HG03097 (cell line): Measurements from ENCODE around the gene CLCN3.
A peak's percentile ranks its signal among the peaks of the same experiment; 100 is the strongest.
"Not testable (repeated sequence)": the region's sequence is repeated elsewhere in the genome, so short reads cannot be mapped to it uniquely, and the experiment has no call there.

Experiments
- ATAC-seq: cut with Tn5 transposase; IDR thresholded peaks from one replicate; pipeline ENCODE4 v1.9.1; 2021; ENCODE audit not compliant: unreplicated experiment, low FRiP score

The CLCN3 gene

DNA sequence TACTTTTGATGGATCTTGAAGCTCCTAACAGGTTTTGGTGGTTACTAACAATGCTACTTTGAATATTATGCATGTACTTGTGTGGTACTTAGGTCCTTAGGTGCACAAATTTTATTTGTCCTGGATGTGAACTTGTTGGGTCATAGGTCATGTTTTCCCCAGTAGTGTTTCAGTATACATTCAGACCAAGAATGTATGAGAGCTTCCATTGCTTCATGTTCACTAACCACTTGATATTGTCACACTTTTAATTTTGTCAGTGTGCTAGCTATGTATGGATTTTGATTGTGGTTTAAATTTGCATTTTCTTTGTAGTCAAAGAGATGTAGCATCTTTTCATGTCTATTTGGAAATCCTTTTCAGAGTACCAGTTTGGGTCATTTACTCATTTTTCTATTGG, 32.2 kb downstream of the CLCN3 start:
- no peak for ATAC-seq

DNA sequence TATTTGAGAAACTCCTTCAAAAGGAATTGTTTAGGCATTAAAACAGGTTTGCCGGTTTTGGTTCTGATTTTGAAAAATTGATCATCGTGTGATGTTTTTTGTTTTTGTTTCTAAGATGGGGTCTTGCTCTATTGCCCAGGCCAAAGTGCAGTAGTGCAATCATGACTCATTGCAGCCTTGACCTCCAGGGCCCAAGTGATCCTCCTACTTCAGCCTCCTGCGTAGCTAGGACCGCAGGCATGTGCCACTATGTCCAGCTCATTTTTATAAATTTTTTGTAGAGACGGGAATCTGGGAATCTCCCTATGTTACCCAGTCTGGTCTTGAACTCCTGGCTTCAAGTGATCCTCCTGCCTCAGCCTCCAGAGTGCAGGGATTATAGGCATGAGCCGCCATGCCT, 35.0 kb downstream of the CLCN3 start:
- no peak for ATAC-seq

DNA sequence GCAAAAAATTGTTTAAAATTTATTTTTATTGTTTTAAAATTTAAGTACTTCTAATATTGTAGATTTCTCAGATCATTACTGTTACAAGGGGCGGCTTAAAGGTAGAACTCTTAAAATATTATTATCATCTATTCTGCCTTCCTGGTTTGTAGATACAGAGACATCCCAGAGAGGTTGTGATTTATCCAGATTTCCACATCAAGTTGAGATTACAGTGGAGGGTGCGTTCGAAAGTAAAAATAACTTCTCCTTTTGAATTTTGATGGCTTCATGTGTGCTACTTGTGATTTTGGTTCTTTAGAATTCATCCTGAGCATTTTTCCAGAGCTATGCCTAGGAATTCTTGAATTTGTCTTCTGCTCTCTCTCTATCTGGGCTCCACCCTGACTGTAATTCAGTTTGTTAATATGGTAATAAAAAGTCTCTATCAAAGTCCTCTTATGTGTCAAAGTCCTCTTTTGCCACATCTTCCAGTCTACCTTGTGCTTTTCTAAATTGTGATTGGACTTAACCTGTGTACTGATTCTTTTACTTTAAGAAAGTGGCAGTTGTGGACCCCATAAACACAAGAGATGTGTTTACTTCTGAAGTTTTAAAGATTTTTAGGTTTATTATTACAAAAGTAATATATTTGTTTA, 37.2 kb downstream of the CLCN3 start:
- no peak for ATAC-seq

DNA sequence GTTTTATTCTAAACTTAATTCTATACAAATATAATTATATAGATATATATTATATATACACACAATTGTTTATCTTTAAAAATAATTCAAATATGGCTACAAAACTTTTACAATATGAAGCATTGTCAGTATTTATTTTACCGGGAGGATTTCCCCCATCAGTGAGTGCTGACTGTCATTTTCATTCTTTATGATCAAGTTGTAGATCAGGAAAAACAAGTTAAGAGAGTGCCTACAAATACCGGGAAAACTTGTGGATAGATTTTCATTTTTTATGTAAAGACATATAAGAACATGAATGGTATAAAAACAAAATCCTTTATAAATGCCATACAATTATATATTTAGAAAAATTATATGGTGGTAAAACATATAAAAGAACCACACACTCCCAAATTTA, 37.8 kb downstream of the CLCN3 start:
- no peak for ATAC-seq

DNA sequence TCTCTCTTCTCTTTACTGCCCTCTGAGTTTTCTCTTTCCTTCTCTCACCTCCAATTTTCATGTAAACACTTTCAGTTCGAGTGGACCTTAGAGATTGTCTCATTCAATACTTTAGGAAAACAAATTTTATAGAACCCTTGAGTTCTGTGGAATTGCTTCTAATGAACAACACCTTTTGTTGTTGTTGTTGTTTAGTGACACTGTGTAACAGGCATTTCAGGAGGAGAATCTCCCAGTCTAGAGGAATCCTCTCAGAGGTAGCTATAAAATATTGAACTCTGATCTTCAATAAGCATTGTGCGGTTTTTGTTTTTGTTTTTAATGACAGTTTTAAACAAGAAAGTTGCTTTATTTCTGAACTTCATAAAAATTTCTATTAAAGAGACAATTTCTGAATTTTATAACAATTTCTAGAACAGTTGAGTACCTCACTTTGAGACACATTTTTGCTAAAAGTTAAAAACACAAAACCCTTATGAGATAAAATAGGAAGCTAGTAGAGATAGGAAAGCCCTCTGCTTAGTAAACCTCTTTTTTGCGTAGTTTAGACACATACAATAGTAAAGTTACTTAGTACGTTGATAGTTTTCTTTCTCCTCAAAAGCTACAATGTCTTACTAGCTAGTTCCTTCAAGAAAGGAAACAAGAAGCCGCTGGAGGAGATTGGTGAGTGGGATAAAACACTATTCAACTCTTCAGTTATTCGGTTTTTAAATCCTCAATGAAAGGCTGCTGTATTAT, 38.8 kb downstream of the CLCN3 start:
- ATAC-seq = no peak

DNA sequence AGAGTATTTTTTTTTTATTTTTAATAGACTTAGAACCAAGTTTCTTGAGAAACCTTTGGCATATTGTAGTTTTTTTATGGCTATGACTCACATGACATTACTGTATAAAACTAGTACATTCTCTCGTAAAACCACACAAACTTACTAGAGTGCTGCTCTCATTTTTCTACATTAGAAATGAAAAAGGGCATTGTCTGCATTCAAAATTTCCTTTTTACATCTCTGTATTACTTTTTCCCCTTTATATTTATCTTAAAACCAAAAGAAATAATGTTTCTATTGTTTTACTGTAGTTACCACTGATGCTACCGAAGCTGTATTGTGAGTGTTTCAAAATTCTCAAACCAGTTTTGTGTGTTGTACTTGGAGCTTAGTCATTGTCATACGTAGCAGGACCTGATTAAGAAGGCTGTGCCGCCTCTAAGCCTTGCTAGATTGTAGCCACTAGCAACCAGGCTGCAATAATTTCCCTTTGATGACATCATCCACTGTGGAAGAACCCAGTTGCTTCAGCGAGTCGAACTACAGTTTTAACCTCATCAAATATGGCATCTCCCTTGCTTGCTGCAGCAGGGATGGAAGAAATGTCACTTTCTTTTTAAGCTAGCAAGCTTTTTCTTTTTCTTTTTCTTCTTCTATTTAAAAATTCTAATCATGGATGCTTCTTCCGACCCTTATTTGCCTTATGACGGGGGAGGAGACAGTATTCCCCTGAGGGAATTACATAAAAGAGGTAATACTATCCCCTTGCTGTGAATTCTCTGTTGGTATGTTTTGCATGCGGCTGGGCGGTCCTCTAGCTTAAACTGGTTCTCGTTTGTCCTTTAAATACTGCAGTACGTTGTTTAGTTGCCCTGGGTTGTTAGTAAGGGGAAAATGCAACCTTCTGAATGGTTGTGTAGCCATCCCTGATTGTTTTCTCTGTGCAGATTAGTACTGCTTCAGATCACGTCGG, 39.6 kb downstream of the CLCN3 start:
- ATAC-seq = peak; percentile 93

DNA sequence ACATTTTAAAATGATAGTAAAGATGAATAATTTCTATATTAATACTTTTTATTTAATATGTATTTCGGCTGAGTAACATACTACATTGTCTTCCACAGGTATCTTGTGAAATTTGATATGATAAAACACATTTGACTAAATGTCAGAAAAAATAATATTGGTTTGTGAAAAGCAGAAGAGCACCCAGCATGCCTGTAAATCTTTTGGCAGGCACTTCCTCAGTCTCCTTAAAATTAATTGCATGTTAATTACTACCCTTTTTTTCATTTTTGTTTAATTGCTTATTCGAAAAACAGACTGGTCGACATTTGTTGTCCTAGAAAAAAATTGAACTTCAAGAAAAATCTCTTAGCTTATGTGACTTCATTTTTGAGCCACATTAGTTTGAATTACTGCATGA, 40.6 kb downstream of the CLCN3 start:
- ATAC-seq = no peak

DNA sequence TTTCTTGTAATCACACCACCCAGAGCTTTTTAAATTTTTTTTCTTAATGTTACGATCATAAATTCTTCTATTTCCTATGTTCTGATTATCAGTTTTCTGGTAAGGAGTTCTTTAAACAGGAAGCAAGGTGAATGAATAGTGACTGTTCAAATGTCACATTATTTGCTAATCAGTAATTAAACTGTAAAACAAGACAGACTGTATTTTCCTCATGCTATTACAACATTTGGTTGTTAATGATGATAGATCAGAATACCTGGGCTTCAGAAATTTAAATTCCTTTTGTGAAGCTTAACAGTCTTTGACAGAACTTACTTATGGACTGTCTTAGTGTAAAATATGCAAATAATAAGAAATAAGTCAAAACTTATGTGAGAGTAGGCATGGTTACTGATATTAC, 41.4 kb downstream of the CLCN3 start:
- ATAC-seq = no peak

DNA sequence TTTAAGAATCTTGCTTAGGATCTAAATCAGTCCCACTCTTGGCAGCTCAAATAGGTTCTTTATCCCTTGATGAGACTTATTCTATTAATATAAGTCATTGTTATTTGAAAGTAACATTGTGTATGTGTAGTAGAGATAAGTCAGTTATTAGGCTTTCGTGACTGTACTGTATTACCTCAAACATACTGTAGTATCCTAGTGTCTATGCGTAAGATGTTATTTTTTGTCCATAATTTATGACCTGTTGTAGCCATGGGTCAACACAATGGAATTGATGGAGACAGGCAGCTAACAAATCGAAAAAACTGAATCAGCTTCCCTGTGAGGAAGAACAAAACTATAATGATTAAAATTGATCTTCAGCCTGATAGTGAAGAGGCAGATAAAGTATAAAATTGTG, 41.8 kb downstream of the CLCN3 start:
- ATAC-seq = no peak

DNA sequence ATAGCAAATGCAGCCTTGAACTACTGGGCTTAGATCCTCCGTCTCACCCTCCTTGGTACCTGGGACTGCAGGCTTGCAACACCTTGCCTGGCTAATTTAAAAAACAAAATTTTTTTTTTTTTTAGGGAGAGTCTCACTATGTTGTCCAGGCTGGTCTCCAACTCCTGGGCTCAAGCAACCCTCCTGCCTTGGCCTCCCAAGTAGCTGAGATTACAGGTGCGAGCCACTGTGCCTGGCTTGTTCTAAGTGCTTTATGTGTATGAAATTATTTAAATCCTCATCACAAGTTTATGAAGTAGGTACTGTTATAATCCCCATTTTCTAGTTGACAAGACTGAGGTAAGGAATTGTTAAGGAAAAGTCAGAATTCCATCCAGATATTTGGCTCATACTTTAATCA, 43.0 kb downstream of the CLCN3 start:
- ATAC-seq = no peak

DNA sequence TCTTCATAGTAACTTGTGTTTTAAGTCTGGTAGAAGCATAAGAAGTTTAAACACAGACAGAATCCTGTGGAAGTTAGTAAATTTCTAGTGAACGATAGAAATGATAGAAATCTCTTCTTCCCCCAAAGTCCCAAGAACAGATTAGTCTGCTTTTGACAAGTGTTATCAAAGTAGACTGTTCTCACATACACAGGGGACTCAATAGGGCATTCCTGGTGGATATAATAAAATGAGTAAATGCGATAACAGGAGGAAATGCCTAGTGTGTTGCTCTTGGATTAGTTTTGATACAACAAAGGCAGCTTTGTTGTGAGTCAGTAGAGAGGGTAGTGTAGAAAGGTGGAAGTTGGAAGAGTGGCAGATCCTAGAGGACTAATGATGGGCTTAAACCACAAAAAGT, 43.5 kb downstream of the CLCN3 start:
- no peak for ATAC-seq

DNA sequence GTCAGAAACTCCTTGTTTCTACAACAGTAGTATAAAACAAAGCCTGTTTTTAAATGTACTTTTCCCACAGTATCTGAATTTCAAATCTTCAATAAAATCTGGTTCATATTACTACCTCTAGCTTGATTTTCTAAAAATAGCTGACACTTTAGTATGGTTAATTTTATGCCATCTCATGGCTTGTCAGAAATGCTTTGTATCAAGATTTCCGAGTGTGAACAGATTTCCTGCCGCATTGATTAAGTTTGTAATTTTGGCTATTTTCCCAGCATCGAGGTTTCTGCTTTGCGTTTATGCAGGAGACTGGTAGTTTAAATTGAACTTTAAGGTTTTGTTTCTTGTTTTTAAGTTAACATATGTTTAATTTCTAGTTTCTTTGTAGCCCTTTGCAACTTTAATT, 44.2 kb downstream of the CLCN3 start:
- ATAC-seq = no peak

DNA sequence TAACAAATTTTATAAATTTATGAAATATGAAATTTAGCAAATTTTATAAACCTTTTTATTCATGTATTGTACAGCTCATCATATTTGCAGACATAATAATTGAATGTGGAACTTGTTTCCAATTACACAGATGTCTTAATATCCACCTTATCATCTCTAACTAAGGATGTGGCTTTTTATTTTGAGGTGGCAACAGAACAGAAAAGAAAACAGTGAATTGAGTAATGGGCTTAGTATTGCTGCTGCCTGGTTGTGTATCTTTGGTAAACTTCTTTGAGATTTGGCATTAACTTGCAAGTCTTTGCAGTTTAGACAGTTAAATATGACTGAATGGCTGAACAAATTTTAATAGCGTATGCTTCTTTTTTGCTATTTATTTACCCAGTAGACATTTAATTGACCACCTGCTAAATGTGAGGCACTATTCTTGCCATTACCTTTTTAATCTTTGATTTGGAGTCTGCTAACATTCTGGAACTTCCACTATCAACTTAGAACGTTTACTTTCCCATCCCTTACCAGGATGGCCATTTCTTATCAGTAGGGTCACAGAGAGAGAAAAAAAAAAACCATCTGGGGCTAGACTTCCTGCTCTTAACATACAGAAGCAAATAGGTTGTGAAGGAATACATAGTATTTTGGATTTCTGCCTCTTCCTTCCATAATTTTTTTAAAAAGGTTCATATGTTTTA, 44.8 kb downstream of the CLCN3 start:
- ATAC-seq = no peak

DNA sequence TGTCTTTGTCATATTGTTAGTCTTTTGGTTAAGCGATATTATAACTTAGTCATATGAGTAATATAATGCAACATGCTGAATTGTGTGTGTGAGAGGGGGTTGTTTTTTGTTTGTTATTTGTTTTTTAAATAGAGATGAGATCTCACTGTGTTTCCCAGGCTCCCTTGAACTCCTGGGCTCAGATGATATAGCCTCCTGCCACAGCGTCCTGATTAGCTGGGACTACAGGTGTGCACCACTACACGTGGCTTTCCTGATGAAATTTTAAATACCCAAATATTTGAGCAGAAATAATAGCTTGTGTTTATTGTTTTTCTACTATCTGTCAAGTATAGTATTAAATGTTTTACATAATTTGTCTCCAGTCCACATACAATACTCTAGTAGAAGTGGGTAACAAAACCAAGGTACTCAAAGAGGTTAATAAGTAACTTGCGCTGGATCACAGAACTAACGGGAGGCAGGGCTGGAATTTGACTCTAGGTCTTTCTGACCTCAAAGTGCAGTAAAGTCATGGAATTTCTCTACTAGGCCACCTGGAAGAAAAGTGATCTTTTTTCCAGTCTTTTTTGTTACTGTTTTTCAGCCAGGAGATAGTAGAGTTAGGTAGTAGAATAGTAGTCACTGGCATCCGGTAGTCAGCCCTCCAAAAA, 47.8 kb downstream of the CLCN3 start:
- no peak for ATAC-seq

DNA sequence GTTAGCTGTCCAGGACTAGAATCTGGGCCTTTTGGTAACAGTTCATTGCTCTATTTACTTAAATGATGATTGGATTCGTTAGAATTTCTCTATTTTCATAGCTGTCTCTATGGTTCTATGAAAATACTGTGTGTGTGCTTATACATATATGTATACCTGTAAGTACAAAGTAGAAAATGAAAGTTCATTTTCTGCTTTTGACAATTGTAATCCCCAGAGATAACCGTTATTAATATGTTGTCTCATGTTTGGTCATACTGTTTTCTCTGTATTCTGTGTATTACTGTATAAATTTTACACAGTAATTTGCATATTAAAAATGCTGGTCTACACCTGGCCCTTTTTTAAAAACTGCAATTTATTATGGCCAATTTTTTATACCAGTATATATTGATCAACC, 55.4 kb downstream of the CLCN3 start:
- no peak for ATAC-seq

DNA sequence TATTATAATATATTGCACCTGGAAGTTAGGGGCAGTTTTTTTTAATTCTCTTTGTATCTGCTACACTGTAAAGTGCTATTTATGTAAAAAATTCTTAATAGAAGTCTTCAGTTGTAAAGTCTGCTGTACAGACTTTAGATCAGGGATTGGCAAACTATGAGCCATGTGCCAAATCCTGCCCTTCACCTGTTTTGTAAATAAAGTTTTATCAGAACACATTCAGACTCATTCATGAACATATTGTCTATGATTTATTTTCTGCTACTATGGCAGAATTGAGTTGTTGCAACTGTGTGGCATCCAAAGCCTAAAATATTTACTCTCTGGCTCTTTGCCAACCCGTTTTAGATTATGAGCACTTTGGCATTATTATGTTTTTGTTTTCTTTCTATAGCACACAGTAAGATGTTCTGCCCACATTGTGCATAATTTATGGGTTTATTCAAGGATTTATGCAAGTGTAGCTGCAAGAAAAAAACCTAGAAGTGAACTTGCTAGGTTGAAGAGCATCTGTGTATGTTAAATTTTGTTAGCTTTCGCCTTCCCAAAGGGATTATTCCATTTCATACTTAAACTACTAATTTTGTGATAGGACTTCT, 56.9 kb downstream of the CLCN3 start:
- no peak for ATAC-seq

DNA sequence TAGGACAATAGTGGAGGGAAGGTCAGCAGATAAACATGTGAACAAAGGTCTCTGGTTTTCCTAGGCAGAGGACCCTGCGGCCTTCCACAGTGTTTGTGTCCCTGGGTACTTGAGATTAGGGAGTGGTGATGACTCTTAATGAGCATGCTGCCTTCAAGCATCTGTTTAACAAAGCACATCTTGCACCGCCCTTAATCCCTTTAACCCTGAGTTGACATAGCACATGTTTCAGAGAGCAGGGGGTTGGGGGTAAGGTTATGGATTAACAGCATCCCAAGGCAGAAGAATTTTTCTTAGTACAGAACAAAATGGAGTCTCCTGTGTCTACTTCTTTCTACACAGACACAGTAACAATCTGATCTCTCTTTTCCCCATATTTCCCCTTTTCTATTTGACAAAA, 58.1 kb downstream of the CLCN3 start:
- ATAC-seq = not testable (repeated sequence)

DNA sequence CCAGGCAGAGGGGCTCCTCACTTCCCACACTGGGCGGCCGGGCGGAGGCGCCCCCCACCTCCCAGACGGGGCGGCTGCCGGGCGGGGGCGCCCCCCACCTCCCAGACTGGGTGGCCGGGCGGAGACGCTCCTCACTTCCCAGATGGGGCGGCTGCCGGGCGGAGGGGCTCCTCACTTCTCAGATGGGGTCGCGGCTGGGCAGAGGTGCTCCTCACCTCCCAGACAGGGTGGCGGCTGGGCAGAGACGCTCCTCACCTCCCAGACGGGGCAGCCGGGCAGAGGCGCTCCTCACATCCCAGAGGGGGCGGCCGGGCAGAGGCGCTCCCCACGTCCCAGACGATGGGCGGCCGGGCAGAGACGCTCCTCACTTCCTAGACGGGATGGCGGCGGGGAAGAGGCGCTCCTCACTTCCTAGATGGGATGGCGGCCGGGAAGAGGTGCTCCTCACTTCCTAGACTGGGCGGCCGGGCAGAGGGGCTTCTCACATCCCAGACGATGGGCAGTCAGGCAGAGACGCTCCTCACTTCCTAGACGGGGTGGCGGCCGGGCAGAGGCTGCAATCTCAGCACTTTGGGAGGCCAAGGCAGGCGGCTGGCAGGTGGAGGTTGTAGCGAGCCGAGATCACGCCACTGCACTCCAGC, 58.7 kb downstream of the CLCN3 start:
- ATAC-seq = not testable (repeated sequence)

DNA sequence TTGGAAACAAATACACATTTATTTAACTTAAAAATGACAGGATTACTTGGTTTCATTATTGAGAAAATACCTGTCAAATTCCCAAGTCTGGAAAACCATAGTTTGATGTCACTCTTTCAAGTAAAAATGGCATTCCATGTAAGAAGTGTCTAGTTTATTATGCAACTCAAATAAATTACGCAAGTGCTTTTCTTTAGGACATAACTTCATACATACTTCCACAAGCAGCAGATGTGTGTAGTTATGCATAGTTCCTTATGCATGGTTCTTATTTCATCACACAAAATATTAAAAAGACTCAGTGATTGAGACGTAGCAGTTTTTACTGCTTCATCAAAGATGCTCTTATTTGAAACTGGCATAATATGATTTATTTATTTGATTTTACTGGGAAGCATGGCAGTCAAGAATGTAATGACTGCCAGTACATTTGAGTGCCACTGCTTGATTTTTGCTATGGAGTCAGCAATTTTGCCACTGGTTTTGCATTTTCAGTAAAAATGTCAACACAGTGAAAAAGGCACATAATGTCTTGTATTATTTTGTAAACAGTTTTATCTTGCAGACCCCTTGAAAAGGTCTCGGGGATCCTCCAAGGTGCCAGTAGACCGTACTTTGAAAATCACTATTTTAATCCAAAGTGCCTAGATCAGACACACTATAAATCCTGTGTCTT, 62.1 kb downstream of the CLCN3 start:
- no peak for ATAC-seq
